Measurements from ENCODE around the gene PCCA.

PCCA gene

DNA sequence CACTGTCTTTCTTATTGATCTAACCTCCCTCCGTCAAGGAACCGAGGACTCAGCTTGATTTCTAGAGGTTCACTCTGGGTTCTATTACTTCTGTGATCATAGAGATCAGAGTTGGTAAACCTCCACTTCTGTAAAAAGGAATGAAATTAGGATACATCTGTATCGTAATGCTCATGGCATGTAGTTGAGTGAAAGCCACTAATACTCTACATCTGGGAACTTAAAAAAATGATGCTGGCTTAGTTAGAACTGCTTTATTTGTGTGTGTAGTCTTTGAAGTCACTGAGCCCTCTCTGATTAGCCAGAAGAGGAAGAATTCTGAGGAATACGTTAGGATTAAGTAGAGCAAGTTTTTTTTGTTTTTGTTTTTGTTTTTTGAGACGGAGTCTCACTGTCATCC is 358.9 kb downstream of the PCCA start:
- H3K4me3 ChIP-seq (ENCODE audit: low read depth, low read length), result no peak overlapping the region

DNA sequence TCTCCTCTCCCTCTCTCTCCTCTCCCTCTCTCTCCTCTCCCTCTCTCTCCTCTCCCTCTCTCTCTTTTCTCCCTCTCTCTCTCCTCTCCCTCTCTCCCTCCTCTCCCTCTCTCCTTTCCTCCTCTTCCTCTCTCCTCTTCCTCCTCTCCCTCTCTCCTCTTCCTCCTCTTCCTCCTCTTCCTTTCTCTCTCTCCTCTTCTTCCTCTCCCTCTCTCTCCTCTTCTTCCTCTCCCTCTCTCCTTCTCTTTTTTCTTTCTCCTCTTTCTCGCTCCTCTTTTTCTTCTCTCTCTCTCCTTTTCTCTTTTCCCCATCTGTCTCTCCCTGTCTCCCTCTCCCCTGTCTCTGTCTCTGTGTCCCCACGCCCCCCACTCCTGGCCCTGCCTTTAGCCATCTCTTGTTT is 363.0 kb downstream of the PCCA start:
- no peak overlapping the region for H3K4me3 ChIP-seq (ENCODE audit: low read depth, low read length)

DNA sequence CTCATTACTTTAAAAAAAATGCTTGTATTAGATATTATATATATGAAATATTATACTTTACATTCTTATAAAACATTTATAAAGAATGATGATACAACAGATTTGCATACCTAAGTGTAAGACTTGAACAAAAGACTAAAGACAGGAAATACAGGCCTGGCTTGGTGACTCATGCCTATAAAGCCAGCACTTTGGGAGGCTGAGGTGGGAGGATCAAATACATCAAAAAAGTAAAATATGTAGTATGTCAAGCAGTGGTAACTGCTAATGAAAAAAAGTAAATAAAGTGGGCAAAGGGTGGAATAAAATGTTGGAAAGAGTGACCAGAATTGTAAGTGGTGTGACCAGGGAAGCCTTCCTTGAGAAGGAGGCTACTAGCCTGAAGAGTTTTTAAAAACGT is 366.0 kb downstream of the PCCA start:
- no peak overlapping the region for H3K4me3 ChIP-seq (ENCODE audit: low read depth, low read length)

DNA sequence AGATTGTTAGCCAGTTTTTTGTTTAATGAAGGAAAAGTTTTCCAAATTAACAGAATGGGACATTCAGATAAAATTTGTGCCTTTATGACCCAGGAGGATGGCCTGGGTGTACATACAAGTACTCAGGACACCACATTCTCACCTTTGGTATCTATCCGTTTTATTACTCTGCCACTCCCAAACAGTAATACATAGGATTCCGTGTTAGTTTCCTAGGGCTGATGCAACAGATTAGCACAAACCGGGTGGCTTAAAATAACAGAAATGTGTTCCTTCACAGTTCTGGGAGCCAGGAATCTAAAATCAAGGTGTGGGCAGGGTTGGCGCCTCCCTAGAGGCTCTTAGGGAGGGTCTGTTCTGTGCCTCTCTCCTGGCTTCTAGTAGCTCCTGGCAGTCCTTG is 369.8 kb downstream of the PCCA start:
- H3K4me3 ChIP-seq (ENCODE audit: low read depth, low read length), result no peak overlapping the region

GRCh38 chr13:100459747-100460146 is 370.9 kb downstream of the PCCA start:
- no peak overlapping the region for H3K4me3 ChIP-seq (ENCODE audit: low read depth, low read length)

GRCh38 chr13:100460266-100460665 is 371.4 kb downstream of the PCCA start:
- H3K4me3 ChIP-seq (ENCODE audit: low read depth, low read length), result no peak overlapping the region

- H3K4me3 ChIP-seq (ENCODE audit: low read depth, low read length), result no peak overlapping the region
Measured at GRCh38 chr13:100460791-100461190, 371.9 kb downstream of the PCCA start.

- H3K4me3 ChIP-seq (ENCODE audit: low read depth, low read length), result no peak overlapping the region
Measured at GRCh38 chr13:100461309-100462030, 372.6 kb downstream of the PCCA start.

DNA sequence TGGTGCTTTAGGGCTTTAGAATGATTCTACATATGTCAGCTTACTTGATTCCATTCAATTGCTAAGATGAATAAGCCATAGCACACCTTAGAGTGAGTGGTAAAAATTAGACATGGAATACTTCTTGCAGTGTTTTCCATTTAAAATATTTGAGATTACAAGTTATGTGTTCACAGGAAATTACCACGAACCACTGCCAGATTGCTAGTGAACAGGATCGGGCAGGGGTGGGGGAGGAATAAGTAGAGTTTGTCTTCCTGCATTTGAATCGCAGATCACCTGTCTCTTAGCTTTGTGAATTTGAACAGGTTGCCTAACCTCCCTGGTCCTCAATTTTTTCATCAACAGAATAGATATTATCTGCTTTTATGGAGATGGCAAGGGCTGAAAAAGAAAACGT is 375.1 kb downstream of the PCCA start:
- no peak overlapping the region for H3K4me3 ChIP-seq (ENCODE audit: low read depth, low read length)

DNA sequence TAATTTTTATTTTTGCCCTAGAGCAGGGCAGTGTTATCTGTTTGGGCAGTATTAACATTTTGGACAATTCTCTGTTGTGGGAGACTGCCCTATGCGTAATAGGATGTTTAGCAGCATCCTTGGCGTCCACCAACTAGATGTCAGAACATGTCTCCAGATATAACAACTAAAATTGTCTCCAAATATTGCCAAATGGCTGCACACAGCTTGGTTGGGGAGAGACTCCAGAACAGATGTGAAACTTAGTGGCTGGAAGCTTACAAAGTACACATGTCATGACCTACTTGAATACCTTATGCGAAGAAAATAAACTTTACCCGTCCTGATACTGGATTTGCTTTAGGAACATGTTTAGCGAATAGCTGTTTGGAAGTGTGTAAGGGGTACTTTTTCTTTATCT is 376.7 kb downstream of the PCCA start:
- H3K4me3 ChIP-seq (ENCODE audit: low read depth, low read length), result no peak overlapping the region

DNA sequence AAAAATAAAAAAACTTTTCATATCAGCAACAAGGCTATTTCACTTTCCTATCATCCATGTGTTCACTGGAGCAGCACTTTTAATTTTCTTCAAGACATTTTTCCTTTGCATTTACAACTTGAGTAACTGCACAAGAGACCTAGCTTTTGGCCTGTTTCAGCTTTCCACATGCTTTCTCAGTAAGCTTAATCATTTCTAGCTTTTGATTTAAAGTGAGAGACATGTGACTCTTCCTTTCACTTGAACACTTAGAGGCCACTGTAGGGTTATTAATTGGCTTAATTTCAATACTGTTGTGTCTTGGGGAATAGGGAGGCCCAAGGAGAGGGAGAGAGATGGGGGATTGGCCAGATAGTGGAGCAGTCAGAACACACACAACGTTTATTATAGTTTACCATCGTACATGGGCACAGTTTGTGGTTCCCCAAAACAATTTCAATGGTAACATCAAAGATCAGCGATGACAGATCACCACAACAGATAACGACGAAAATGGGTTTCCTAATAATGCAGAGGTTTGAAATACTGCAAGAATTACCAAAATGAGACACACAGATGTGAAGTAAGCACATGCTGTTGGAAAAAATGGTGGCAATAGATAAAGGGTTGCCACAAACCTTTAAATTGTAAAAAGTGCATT is 382.1 kb downstream of the PCCA start:
- no peak overlapping the region for H3K4me3 ChIP-seq (ENCODE audit: low read depth, low read length)

DNA sequence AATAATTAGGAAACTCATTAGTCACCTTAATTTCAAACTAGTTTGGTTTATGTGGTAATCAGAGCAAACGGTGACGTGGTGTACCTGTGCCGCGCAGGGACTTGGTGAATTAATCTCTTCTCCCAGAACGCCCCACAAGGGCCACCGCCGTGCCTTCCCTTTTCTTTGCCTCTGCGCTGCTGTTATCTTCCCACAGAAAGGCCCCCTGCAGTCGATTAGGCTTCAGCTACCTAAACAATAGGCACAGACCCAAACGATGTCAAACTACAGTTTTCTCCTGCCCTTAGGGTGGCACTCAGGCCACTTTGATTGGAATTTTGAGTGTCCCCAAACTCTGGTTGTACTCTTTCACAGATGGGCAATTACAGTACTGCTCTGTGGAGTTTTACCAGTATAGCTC is 384.2 kb downstream of the PCCA start:
- no peak overlapping the region for H3K4me3 ChIP-seq (ENCODE audit: low read depth, low read length)

DNA sequence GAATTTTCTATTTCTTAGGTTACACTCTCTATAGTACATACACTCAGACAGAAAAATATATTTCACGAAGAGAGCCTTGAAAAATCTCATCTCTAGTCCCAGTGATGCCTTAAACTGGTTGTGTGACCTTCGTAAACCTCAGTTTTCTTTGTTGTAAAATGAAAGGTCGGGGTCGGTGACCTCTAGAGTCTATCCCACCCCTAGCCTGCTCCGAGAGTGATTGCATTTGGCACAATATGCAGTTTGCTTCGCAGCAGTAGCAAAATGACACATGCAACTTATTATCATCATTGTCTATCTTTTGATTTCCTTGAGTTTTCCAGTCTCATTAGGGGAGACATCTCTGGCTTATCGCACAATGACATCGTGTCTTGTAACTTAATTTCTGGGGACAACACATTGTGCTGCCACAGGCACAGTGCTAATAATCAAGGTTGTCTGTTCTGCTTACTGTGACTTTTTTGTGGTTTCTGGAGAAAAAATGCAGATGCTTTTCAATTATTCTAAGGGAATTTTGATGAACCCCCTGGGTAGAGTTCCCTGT is 384.7 kb downstream of the PCCA start:
- H3K4me3 ChIP-seq (ENCODE audit: low read depth, low read length), result no peak overlapping the region

GRCh38 chr13:100476963-100477362 is 388.1 kb downstream of the PCCA start:
- H3K4me3 ChIP-seq (ENCODE audit: low read depth, low read length), result no peak overlapping the region

DNA sequence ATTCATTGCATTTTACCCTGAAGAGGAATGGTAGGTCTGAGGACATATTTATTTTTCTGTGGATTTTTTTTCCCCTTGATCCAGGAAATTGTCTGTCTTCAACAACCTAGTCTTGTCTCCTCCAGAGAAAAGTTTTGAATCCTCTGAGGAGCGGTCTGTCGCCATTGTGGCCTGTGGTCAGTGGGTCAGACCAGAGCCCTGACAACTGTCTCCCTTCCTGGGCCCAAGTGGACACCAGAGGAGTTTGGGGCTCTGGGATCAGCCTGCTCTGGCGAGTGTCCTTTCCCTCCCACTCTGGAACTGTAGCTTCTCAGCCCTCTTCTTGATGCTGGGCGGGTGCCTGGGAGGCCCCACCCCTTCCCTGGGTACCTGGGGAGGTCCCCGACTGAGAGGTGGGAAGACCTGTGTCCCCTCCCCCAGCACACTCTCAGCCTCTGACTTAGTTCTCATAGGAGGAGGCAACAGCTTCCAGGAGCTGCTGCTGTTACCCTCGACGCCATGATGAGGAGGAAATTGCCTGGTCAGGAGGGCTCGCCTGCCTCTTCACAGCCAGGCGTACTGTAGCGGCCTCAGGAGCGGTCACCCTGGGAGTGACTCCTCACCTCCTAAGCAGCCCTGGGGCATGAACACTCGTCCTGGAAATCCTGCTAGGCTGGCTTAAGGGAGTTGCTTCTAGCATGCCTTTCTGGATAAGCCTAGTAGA is 389.4 kb downstream of the PCCA start:
- H3K4me3 ChIP-seq (ENCODE audit: low read depth, low read length), result no peak overlapping the region

GRCh38 chr13:100480676-100481075 is 391.8 kb downstream of the PCCA start:
- no peak overlapping the region for H3K4me3 ChIP-seq (ENCODE audit: low read depth, low read length)

GRCh38 chr13:100483139-100483538 is 394.2 kb downstream of the PCCA start:
- H3K4me3 ChIP-seq (ENCODE audit: low read depth, low read length), result no peak overlapping the region

DNA sequence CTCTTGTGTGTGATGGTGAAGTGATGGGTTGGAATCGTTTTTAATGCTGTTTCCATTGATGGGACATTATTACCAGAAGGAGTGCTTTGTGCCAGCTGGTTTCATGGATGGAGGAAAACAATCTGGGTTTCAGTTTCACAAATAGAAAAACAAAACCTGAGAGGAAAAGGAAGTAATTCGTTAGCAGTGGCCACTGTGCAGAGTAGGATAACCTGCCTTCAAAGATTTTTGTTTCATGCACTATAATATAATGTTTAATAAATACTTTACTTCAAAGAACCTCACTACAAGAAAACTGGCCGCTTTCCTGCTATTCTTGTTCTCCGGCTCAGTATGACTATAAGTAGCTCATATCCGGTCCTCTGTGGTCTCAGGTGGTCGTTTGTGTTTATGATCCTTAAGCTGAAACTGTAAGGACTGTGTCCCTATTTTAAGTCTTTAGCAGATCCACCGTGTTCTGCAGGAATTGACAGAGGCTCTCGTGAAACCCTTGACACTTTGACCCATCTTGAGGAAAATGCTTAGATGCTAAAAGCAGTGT is 395.0 kb downstream of the PCCA start:
- H3K4me3 ChIP-seq (ENCODE audit: low read depth, low read length), result no peak overlapping the region

- H3K4me3 ChIP-seq (ENCODE audit: low read depth, low read length), result no peak overlapping the region
Measured at GRCh38 chr13:100484702-100485101, 395.8 kb downstream of the PCCA start.

- H3K4me3 ChIP-seq (ENCODE audit: low read depth, low read length), result no peak overlapping the region
Measured at GRCh38 chr13:100485265-100485664, 396.4 kb downstream of the PCCA start.

- H3K4me3 ChIP-seq (ENCODE audit: low read depth, low read length), result no peak overlapping the region
Measured at GRCh38 chr13:100490692-100491091, 401.8 kb downstream of the PCCA start.

All from iPS-11a (cell line).